GM18858 (cell line): ENCODE data around the gene LITAFD.
"Not testable (repeated sequence)": the region's sequence is repeated elsewhere in the genome, so short reads cannot be mapped to it uniquely, and the experiment has no call there.

ENCODE experiments used
- ATAC-seq: cut with Tn5 transposase; IDR thresholded peaks from one replicate; pipeline ENCODE4 v1.9.1; 2021; ENCODE audit not compliant: unreplicated experiment

Gene LITAFD

DNA sequence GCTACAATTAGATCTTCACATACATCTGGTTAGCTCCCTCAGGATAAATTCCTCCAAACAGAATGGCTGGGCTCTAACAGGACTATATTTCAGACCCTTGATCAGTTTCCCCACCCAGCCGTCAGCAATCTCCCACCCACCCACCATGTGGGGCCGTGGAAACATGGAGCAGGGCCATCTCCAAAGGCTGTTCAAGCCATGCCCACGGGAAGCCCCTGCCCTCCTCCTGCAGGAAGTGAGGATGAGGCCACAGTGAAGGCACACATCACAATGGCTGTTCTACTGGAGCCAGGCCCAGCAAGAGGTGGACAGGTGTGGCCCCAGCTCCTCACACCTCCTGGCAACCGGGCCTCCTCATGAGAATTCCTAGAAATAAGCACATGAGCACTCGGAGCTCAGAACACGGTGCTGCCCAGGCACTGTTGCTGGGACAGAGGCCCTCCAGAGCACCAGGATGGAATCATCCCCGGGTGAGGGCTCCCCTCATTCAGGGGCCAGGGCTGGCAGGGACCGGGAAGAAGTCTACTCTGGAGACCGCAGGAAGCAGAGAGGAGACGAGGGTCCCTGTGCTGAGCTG is at the start of gene LITAFD:
LITAFD (plus strand) TSS at position 311 of the 577 bp plus-strand sequence. CDS start 2,005 bp downstream, outside the sequence.
- ATAC-seq, result no peak

DNA sequence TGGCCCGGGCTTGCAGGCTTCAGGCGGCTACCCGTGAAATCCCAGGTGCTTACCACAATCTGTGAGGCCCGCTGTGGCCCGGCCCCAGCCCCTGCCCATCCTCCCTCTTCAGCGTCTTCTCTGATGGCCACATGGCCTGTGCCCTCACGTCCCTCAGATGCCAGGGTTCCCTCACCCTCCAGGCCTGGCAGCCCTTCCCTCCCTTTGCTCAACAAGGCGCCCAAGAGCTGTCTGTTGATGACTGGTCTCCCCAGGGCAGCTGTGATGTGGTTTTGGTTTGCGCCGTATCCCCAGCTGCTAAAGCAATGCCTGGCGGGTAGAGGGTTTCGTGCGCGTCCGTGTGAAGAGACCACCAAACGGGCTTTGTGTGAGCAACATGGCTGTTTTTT is 49.4 kb upstream of the LITAFD start:
- no peak for ATAC-seq

DNA sequence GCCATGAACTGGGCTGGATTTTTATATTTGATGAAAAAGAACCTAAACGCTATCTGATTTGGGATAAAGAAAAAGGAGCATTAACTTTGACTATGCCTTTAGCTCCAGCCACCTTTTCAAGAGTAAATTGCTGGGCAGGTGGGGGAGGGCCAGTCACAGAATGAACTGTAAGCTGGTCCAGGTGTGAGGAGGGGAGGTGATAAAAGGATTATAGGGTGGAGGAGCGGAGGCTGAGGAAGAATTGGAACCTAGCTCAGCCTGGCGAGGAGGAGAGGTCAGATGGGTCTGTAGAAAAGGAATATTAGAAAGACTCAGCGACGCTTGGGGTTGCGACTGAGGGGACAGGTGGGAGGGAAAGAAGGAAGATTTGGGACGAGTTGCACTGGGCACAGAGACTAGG is 45.4 kb upstream of the LITAFD start:
- ATAC-seq, result not testable (repeated sequence)

DNA sequence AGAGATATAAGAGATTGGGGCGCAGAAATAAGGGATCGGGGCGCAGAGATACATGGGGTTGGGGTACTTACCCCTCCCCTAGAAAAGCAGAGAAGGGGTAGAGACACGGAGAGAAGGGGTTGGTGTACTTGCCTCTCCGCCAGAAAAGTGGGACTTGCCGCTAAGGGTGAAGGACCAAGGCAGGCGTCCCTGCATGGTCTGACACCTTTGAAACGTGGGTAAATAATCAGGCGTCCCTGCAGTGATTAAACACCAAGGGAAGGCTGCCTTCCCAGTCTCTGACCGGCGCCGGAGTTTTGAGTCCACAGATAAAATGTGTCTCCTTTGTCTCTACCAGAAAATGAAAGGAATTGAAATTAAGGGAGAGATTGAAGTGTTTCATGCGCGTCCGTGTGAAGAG is 44.6 kb upstream of the LITAFD start:
- not testable (repeated sequence) for ATAC-seq

DNA sequence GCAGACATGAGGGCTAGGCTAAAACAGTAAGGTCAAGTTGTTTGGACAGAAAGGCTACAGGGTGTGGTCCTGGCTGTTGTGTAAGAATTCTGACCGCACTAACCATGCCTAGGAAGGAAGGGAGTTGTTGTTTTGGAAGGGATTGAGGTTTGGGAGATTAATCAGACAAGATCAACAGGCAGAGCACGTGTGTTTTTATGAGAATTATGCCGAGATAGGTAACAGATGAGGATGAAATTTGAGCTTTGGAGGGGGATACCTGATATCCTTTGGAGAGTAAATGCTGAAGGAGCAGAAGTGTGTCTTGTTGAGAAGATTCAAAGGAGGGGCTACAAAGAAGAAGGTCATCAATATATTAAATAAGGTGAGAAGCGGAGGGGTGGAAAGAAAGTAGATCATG is 40.1 kb upstream of the LITAFD start:
- ATAC-seq, result not testable (repeated sequence)

DNA sequence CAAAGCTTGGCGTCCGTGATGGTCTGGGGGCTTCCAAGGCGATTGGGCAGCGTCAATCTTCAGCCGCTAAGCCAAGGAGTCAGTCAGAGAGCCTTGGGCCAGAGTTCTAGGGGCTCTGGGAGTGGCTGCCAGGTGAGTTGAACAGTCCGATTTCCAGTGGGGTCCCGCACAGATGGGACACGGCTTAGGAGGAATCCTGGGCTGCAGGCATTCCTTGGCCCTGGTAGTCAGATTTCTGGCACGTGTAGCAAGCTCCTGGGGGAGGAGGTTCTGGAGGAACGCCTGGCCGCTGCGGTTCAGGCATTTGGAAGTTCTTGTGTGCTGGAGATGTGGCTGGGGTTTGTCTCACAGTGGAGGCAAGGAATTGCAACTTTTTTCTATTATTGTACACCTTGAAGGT is 38.9 kb upstream of the LITAFD start:
- ATAC-seq, result not testable (repeated sequence)

DNA sequence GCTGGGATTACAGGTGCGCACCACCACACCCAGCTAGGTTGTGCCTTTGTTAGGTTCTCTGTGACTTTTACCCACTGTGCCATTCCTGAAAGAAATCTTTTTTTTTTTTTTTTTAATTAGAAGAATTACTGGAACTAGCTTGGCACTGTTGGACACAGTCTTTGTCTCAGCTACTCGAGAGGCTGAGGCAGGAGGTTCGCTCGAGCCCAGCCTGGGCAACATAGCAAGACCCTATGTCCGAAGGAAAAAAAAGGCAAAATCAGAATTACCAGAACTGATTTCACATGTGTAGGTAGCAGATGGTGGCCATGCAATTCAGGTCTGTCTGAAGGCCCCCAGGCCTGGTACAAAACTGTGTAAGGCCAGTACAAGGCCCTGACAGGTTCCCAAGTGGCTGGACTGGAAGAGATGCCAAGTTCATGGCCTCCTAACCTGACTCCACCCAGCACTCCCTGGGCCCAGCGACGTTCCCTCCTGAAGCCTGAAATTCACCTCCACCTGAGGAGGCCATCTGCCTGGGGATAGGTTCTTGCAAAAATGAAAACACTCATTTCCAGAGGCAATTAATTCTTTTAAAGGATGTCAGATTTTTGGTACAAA is 36.4 kb upstream of the LITAFD start:
- no peak for ATAC-seq

DNA sequence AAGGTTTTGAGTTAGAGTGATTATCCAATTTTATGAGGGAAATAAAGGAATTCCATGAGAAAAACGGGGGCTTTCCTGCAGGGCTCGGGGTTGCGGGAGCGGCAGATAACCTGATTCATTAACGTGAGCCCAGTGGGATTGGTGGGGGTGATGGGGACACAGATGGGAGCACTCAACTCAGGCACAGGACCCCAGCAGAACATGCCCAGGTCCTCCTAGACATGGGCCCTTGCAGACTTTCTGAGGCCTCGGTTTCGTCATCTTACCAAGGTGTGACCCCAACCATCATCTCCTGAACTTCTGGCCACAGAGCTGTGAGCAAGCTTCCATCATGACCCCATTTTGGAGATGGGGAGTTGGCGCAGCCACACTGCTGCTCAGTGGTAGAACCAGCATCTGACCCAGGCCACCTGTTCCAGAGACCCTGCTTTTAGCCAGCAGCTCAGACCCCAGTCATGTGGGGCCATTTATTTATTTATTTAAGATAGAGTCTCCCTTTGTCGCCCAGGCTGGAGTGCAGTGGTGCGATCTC is 35.7 kb upstream of the LITAFD start:
- no peak for ATAC-seq

DNA sequence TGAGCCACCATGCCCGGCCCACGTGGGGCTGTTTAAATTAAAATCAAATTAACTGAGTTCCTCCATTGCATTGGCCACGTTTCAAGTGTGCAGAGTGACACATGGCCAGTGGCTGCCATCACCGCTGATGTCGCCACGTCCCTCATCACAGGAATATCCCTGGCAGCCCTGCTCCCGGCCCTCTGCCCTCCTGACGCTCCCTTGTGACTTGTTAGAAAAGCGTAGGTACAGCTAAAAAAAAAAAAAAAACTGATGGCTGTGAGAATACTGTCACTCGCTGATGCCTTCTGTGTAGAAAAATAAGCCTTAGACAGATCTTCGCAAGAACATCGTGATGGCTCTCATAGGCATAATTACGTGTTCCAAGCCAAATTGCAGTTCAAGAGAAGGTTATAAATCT is 35.0 kb upstream of the LITAFD start:
- no peak for ATAC-seq

DNA sequence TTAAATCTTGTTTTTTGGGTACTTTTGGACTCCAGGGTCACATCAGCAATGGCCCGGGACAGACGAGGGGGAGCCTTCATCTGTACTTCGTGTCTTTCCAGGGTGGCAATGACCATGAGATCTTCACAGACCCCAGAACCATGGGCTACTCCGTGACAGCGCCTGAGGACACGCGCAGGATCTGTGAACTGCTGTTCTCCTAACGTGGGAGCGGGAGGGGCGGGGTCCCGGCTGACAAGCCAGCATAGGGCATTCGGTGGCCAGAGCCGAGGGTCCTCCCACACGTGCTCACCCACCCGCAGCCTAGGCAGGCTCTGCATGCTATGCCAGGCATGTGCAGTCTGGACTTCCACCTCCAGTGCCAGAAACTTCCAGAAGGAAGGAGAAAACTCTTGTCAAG is 34.5 kb upstream of the LITAFD start:
- ATAC-seq, result no peak

DNA sequence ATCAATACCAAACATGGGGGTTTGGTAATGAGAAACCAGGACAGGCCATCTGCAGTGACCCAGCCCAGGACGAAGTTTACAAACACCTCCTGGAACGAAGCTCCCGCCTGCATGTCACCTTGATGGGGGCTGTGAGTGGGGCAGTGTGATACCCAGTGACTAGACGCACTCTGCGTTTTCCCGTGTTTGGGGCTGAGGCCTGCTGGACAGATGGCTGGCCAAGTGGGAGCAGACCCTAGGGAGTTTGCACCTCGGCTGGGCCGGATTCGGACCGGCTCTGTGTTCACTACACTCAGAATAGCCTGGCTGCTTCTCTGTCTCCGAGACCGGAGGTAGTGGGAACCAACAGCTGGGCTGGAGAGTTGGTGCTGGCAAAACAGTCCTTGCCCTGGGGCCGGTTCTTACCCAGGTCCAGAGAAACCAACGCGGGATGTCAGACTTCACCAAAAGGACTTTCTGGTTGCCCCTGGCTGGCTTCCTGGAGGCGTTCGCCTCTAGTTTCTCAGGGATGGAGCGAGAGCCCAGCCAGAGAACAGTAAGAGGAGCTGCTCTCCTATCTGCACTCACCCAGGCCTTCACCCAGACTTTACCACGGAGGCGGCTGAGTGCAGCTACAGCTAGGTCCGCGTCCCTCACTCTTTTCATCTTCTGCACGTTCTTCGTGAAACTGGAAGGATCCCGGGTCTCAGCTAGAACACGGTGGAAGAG is 33.8 kb upstream of the LITAFD start:
- no peak for ATAC-seq

DNA sequence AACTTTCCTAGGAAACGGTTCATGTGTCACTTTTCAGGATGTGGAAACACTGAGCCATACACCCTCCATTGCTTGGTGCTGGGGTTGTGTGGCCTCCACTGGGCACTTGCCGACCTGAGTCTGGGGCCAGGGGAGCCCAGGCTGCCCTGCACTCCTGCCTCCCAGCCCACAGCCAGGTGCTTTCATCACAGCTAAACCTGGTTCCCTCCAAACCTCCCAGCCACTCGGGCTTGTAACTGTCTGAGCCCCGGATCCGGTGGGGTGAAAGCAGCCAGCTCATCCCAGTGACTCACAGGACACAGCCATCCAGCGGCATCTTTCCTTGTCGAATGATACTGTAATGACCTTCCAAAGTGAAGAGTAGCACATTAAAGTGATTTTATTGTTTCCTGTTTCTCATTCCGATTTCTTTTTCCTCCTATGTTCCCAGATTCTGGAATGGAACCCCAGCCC is 33.2 kb upstream of the LITAFD start:
- no peak for ATAC-seq

DNA sequence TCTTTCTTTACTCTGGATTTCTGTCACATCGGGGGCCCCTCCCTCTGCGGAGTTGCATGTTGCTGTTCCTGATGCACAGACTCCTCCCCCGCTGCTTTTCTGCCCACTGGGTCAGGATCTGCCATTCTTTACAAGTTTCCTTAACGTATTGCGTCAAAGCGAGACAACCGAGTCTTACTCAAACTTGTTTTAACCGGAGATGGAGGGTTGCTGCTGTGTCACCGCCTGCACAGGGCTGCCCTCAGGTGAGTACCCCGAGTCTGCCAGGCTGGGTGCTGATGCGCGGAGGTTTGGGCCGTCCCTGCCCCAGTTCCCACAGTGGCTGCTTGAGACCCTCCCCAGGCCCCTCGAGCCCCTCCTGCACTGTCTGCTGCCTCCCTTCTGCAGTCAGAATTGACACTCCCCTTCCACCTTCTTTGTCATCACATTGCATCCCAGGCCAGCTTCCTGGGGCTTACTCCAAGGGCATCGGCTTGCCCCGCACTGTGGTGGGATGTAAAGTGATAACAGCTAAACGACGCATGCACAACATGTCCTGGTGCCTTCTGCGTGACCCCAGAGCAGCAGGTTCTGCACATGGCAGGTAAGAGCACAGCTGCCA is 32.6 kb upstream of the LITAFD start:
- no peak for ATAC-seq

DNA sequence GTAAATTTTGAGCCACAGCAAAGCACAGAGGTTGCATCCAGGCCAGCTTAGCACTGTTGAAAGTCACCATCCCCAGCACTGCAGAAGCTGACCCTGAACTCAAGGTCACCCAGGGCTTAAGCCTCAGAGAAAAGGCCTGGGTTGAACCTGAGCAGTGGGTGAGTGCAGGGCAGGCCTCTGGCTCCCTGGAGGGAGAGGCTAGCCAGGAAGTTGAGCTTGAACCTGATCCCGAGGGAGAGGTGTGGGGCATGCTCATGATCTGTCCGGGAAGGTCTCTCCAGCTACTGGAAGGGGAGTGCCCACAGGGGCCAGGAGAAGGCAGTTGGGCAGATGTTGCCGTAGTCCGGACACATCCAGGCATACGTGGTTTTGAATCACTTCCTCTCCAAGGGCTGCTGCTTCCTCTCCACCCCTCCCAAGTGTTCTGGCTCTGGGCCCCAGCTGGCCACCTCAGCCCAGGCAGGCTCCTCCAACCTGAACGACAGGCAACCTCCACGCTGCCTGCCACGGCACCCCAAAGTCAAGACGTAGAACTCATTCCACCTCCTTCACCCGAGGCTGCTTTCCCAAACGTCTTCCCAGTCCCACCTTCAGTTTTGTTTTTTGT is 31.8 kb upstream of the LITAFD start:
- no peak for ATAC-seq

DNA sequence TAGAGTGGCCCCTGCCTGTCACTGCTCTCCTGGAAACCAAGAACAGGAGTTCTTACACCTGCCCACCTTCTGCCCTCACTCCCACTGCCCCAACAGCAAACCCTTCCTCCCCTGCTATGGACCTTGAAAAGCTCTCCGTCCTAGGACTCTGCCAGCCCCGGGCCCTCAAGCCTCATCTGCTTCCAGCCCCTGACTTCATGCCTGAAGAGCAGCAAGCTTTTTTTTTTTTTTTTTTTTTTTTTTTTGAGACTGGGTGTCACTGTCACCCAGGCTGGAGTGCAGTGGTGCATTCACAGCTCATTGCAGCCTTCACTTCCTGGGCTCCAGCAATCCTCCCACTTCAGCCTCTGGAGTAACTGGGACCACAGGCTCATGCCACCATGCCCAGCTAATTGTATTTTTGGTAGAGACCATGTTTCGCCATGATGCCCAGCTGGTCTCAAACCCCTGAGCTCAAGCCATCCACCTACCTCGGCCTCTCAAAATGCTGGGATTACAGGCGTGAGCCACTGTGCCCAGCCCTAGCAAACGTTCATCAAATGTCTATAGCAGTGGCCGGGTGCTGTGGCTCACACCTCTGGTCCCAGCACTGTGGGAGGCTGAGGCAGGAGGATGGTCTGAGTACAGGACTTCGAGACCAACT is 30.3 kb upstream of the LITAFD start:
- ATAC-seq, result no peak

DNA sequence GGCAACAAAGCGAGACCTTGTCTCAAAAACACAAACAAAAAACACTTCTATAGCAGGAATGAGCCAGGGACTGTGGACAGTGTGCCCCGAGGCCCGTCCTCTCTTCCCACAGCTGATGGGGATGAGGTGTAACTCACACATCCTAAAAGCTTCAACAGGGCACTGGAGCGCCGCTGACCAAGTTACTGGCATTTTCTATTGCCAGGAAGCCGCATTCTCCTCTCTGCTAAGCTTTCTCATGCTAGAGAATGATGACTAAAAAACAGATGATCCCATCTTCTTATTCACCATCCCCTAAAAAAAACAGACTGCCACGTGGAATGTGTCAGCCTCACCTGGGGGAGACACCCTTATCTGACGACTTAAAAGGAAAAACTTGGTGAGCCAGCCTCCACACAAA is 29.6 kb upstream of the LITAFD start:
- no peak for ATAC-seq

DNA sequence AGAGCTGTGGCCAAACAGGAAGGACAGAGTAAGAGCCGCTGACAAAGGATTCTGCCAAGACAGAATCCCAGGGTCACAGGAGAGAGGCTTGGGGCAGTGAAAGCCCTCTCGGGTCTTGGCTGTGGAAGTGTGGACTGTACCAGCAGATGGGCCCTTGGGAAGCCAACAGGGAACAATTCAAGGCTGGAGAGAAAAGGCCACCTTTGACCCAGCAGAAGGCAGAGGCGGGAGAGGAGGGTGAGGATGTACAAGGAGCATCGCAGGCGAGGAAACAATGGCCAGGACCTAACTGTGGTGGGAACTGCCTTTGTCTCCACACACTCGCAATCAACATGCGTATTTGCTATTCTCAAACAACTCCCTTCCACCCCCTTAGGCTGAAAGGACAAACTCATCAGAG is 29.0 kb upstream of the LITAFD start:
- no peak for ATAC-seq

DNA sequence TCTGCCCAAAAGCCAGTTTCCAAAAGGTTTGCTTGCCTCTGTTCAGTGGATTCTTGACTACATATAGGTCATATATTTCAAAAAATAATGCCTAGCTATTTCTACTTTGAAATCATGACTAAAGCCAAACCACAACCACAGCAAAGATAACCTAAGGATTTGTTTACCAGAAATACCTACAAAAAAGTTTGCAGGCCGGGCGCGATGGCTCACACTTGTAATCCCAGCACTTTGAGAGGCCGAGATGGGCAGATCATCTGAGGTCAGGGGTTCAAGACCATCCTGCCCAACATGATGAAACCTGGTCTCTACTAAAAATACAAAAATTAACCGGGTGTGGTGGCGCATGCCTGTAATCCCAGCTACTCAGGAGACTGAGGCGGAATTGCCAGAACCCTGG is 28.5 kb upstream of the LITAFD start:
- no peak for ATAC-seq

DNA sequence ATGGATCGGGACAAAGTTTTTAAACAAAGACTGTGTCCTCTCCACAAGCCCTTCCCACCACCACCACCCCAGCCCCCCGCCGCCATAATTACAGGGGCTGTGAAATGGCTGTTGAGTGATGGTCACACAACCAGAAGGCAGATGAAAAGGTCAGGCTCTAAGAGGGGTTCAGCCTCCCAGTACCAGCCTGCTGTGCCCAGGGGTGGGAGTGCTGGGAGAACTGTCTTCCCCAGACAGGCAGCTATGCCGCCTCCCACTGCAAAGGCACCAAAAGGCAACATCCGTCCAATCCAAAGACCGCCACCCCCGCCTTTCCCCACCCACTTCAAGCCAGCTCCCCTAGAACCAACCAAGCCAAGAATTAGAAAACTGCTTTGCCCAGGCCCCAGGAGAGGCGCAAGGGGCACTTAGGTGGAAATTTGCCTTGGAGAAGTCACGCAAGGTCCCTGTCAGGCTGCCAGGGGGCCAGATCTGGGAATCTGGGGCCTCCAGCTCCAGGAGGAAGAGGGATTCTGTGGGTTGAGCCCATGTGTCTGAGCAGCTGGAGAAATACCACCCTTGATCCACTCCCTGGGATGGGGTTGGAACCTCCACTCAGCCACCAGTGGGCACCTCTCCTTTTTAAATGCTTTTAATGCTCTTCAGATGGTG is 27.7 kb upstream of the LITAFD start:
- ATAC-seq, result no peak

DNA sequence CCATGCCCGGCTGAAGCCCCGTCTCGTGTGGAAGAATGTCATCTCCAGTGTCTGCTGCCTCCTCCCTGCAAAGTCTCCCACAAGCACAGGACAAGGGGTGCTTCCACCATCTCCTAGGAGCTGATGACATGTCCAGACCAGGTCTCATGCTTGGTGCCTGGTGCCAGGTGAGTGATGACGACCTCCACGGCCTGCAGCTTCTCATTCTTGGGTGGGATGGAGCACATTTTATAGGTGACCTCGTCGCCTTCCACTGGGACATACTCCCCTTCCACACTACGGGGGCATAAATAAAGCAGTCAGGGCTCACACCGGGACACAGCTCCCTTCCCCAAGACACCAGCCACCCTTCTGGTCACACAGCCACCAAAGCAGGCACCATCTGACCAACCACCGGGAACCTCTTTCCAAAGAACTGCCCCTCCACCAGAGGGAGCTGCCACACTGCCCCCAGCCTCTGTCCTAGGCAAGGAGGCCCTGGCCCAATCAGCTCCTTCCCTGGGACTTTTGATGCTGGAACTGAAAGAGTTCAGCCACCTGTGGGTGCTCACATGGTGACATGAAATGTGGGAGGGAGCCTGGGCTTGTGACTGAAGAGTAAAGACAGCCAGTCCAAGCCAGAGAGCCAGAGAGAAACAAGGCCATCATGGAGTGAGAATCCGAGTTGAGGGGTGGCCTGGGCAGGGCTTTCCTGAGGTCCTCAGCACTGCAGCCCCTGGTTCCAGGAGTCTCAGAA is 26.9 kb upstream of the LITAFD start:
- no peak for ATAC-seq
